ENCODE results near the gene CAMK1D.

- TF ChIP-seq CTCF (IDR thresholded peaks at IDR 0.05 in 4 of 5, conservative IDR thresholded peaks at IDR 0.05 in 1 of 5) (no peak), POLR2A (IDR thresholded peaks at IDR 0.05) (no peak)
Measured at GRCh38 chr10:12733271-12733670, 383.9 kb downstream of the CAMK1D start.

Data from gastrocnemius medialis (tissue), 4 donors.